HCEC 1CT (cell line): ENCODE measurements around the gene AATF.

Source experiments
- DNase-seq: peaks from one replicate; pipeline ENCODE4 v3.0.0-alpha.2; 2017

The AATF gene

GRCh38 chr17:37086948-37087347 lies 138.2 kb downstream of the AATF start:
- no peak for DNase-seq

DNA sequence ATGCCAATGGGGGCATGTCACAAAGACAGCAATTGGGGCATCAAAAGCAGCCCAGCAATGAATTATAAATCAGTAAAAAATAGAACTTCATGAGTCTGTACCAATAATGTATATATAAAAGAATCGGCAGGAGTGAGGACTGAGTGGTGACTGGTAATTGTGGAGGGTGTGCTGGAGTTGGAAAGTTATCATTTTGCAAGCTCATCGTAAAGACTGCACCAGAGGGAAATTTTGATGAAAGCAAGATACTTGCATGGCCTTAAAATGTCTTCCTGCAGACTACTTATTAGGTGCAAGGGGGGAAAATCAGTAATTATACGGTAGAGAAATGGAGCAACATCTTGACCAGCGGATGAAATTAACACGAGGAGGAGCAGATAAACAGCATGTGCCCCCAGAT lies 138.9 kb downstream of the AATF start:
- no peak for DNase-seq

GRCh38 chr17:37088459-37088858 lies 139.7 kb downstream of the AATF start:
- DNase-seq = no peak

GRCh38 chr17:37088913-37089312 lies 140.2 kb downstream of the AATF start:
- DNase-seq = no peak

GRCh38 chr17:37089956-37090355 lies 141.2 kb downstream of the AATF start:
- DNase-seq = no peak

DNA sequence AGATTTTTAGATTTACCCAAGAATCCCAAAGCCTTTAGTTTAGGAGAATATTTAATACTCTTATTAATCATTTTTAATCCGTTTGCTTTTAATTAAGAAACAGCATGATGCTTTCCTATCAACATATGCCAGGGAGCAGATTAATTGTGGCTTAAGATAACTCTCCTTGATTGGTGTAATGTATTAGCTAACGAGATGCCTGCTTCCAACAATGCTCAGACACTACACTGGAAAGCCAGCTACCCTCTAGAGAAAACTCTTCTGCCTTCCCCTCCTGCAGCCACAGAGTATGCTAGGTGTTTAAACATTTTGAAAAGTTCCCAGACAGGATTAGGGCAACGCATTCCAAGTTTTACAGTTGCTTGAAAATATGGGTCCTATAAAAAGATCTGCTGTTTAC lies 142.2 kb downstream of the AATF start:
- no peak for DNase-seq

DNA sequence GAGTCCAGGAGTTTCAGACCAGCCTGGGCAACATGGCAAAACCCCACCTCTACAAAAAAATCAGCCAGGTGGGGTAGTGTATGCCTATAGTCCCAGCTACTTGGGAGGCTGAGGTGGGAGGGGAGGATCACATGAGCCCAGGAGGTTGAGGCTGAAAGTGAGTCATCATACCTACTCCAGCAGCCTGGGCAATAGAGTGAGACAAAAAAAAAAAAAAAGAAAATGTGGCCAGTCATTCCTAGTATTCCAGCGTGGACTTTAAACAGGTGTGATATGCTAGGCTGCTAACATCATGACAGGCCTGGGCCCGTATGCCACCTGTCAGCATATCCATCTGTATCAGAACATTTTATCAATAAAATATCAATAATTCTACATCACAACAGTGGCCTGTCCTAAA lies 143.3 kb downstream of the AATF start:
- no peak for DNase-seq

DNA sequence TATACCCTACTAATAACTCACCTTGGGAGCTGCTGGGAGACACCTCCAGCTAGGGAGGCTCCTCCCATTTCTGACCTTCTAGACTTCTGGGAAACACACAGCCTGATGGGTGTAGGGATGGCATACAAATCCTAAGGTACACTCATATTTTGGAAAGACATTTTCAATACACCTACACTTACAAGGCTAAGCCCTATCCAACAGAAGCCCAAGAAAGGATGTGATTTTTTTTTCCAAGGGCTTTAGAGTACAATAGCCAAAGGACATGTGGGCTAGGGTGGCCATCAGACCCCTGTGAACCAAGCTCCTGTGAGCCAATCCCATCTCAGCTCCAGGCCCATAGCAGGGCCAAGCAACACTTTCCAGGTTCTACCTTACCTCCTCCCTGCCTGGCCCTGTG lies 143.9 kb downstream of the AATF start:
- DNase-seq = no peak

DNA sequence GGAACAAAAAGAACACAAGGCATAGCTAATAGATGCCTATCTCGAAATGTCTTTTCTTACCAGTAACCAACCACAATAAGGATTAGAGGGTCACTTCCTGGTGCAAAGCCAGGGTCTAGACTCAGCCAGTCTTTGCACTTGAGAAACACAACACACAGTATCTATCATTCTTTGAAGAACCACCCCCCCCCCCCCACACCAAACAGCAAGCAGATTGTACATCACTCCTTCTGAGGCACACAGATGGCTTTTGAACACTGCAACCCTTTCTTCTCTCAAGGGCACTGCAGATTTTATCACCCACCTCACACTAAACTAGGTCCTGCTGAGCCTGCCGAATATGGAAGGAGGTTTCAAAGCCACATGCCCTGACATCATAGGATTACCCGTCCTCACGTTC lies 145.6 kb downstream of the AATF start:
- no peak for DNase-seq

DNA sequence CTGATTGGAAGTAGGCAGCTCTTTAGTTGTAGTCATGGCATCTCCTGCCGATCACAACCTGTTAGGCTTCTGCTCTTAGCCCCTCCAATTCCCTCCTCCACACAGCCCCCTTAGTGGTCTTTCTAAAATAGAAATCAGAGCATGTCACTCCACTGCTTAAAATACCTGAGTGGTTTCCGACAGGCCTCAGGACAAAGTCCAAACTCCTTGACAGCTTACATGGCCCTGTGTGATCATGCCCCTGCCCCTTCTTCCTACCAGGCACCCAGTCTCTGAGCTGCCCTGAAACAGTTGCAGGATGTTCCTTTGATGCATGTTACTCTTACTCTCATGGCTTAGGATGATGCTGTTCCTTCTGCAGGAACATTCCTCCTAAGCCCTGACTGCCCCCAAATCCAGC lies 147.3 kb downstream of the AATF start:
- no peak for DNase-seq

DNA sequence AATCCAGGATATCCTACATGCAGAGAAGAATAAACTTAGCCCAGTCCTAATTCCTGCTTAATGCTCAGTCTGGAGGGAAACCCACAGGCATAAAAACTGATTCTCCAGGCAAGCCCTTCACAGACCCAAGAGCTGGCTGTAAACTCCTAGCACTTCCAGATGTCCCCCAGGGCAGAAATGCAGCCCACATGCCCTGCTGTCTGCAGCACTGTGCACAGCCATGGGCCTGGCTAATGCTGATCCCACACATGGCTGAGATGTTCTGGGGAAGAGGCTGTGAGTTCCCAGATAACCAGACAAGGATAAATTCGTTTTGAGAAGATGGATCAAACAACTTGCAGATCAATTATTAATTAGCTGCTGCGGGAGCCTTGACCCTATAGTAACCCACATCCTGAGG lies 148.4 kb downstream of the AATF start:
- no peak for DNase-seq

DNA sequence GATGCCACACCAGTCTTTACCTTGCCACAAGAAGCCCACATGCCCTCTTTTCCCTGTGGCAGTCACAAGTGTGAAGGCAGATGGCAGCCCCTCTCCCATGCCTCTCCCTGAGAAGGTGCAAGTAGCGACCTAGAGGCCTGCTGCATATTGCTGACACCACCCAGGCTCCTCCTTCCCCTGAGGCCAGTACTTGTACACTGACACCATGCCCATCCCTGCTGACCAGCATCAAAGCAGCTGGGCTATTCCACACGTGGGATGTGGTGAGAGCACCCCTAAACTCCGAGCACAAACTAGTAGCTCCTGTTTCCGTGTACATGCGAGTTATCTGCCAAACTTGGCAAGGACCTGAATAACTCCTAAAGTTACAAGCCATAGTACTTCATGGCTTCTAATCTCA lies 149.4 kb downstream of the AATF start:
- DNase-seq = no peak

DNA sequence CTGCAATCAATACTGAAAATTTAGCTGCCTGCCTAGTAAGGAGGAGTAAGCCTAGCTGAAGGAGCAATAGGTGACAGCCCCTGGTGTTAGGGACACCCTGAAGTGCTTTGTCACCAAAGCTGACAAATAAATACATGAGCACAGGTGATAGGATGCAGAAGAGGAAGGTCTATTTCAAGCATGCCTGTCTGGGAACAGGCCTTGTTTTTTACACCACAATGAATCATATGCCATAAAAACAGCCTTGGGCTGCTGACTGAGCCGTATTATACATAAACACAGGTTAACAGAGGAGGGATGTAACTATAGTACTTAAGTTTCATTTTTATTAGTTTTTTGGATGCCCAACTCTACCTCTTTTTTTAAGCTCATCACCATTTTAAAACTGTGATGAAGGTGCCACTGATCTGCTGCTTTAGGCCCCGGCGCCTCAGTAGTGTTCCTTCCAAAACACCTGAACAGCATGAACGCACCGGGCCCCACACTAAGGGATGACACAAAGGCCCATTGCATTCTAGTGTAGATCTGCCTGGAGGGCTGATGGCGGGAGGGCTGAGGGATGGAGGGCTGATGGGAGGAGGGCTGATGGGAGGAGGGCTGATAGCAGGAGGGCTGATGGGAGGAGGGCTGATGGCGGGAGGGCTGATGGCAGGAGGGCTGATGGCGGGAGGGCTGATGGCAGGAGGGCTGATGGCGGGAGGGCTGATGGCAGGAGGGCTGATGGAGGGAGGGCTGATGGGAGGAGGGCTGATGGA lies 150.3 kb downstream of the AATF start:
- no peak for DNase-seq

DNA sequence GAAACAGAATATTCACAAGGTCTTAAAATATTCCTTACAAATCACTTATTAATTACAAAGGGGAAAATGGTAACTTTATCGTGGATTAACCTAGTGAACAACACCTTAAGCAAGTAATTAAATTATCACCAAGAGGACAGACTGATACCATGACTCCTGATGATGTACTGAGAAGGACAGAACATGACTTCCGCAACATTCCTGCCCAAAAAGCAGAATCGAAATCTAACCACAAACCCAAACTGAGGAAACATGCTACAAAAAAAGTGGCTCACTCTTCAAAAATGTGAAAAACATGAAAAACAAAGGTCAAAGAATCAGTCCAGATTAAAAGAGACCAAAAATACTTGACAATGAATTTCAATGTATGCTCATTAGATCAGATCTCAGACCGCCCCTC lies 151.5 kb downstream of the AATF start:
- no peak for DNase-seq

DNA sequence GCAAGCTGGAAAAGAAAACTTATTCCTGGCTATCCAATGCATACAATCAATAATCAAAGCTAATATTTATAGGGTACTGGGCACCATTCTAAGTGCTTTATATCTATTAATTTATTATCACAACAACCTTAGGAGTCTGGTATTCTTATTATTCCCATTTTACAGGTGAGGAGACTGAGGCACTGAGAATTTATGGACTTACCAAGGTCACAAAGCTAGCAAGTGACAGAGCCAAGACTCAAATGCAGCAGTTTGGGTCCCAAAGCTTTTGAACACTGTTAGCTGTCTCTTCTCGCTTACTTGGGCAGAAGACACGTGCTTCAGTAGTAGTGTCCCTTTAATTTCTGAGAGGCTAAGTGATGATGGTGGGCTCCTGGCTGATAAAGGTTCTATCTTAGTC lies 152.6 kb downstream of the AATF start:
- no peak for DNase-seq

DNA sequence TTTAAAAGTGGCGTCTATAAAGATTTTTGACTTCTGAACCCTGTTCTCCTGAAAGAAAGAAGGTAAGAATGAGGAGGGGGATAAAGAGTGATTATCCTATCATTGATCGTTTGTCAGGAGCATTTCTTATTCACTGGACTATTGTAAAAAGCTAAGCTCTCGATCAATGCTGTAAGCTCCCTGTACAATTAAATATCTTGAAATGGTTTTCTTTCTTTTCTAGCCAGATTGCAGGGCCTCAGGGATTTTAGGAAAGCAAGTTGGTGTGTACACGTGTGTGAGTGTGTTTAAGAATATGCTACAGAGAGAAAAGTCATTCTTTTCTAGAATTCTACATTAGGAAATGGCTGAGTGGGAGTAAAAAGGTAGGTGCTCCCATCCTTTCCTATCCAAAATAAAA lies 154.5 kb downstream of the AATF start:
- no peak for DNase-seq

DNA sequence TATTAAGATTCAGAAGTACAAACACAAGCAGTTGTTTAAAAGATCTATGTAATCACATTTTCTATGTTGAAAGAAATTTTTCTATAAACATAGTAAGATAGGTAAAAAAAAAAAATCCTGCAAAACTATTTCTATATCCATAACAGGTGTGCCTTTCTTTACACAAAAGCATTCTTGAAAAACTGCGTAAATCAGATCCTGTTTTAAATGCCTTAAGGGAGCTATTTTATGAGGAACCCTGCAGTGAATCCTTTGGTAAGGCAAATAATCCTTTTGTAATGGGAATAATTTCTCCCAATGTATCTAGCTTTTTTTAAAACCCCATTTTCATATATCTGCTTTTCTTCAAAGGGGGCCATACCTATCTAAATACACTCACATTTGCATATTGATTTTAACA lies 157.3 kb downstream of the AATF start:
- no peak for DNase-seq
